Left cardiac atrium (tissue), 4 donors: ENCODE measurements around the gene SPON1. TPM values are rescaled to one million over a fixed set of nuclear protein-coding genes. Genes with fewer than 3 reads are reported as not detected.

Experiments
- ATAC-seq, 2 donors: fragments of 200-7000 bp; cut with Tn5 transposase; one replicate each; pipeline ENCODE4 v1.9.1; 2020; ENCODE audit warnings: mild to moderate bottlenecking in 2 of 2, moderate library complexity in 2 of 2
- DNase-seq: peaks from one replicate; pipeline ENCODE4 v3.0.0-alpha.2; 2020
- intact Hi-C, 2 donors: fragments of 100-400 bp; cut with DNase I; formaldehyde crosslinking; loops; one replicate each; pipeline versions ENCODE4 v1.14.1 to v1.15.1; 2022 to 2023
- total RNA-seq, 2 donors: library from RNA; stranded (reverse); fragmentation: NEBNext Ultra II Directional; extraction: Animal tissue kit (Norgen Biotek cat#: 25700); gene quantifications; one replicate each; pipeline ENCODE4 v1.2.1, GENCODE V29; 2021
- donor health status: DM: no; HTN: yes; CAD: no.
- donor health status: DM: no; HTN: yes; CAD: no; lungs with severe emphysema.
- donor health status: DM: yes; HTN: yes; CAD: no.
- donor health status: Dilated cardiomyopathy.

The SPON1 gene
- total RNA-seq, 2 donors from 2014 or later: 21.1 to 23.4 TPM

GRCh38 chr11:13941775-13942174 is 20.7 kb upstream of the SPON1 start:
- no peak for DNase-seq
- intact Hi-C loops: no loop called here
- ATAC-seq: no peak

GRCh38 chr11:13942378-13942777 is 20.1 kb upstream of the SPON1 start:
- ATAC-seq: no peak
- DNase-seq: no peak
- intact Hi-C loops: no loop called here

- ATAC-seq (no peak), DNase-seq (no peak)
- intact Hi-C loops: no loop called here
These were observed 19.5 kb upstream of the SPON1 start for GRCh38 chr11:13942971-13943381.

- no peak for DNase-seq
- no peak for ATAC-seq
- intact Hi-C loops: no loop called here
These were observed 18.5 kb upstream of the SPON1 start for GRCh38 chr11:13944016-13944415.

- no peak for DNase-seq
- peak in 1 of 2 donors; percentile 23 for ATAC-seq
- intact Hi-C loops: no loop called here
These were observed 17.6 kb upstream of the SPON1 start for GRCh38 chr11:13944911-13945425.

GRCh38 chr11:13947379-13947778 is 15.1 kb upstream of the SPON1 start:
- ATAC-seq (no peak), DNase-seq (no peak)
- intact Hi-C loops: no loop called here

- intact Hi-C loops: no loop called here
- DNase-seq (no peak), ATAC-seq (no peak)
These were observed 12.6 kb upstream of the SPON1 start for GRCh38 chr11:13949876-13950275.

GRCh38 chr11:13952221-13952620 is 10.3 kb upstream of the SPON1 start:
- ATAC-seq: no peak
- DNase-seq: no peak
- intact Hi-C loops: no loop called here

GRCh38 chr11:13952668-13953067 is 9.9 kb upstream of the SPON1 start:
- no peak for ATAC-seq
- no peak for DNase-seq
- intact Hi-C loops: no loop called here

GRCh38 chr11:13954591-13954990 is 7.9 kb upstream of the SPON1 start:
- intact Hi-C loops: loop anchor here in 1 of 2 donors (2.0 kb wide), 1 partner anchor 294 kb away; no protein-coding TSS in a partner anchor
- ATAC-seq: no peak
- DNase-seq: no peak

GRCh38 chr11:13955971-13956421 is 6.5 kb upstream of the SPON1 start:
- DNase-seq (peak; percentile 47), ATAC-seq (peak; percentile 53 to 73)
- intact Hi-C loops: loop anchor here (1.0 to 2.0 kb wide), 3 partner anchors 193 to 293 kb away; no protein-coding TSS in a partner anchor

- no peak for DNase-seq
- intact Hi-C loops: loop anchor here in 1 of 2 donors (1.0 to 2.0 kb wide), 2 partner anchors 192 to 292 kb away; no protein-coding TSS in a partner anchor
- no peak for ATAC-seq
These were observed 5.5 kb upstream of the SPON1 start for GRCh38 chr11:13956988-13957387.

GRCh38 chr11:13958641-13959400 is 3.7 kb upstream of the SPON1 start:
- intact Hi-C loops: no loop called here
- DNase-seq: no peak
- no peak for ATAC-seq

- DNase-seq (no peak), ATAC-seq (no peak)
- intact Hi-C loops: loop anchor here in 1 of 2 donors (10.0 kb wide), 1 partner anchor 183 kb away; no protein-coding TSS in a partner anchor
These were observed 343 bp upstream of the SPON1 start for GRCh38 chr11:13962198-13962561.

- DNase-seq (peak; percentile 42), ATAC-seq (peak; percentile 54 to 65)
- intact Hi-C loops: loop anchor here in 1 of 2 donors (10.0 kb wide), 1 partner anchor 181 kb away; no protein-coding TSS in a partner anchor
These were observed 836 bp downstream of the SPON1 start for GRCh38 chr11:13963169-13963948.

- intact Hi-C loops: loop anchor here in 1 of 2 donors (10.0 kb wide), 1 partner anchor 181 kb away; no protein-coding TSS in a partner anchor
- ATAC-seq (peak; percentile 68 to 69), DNase-seq (peak; percentile 46)
These were observed 1.6 kb downstream of the SPON1 start for GRCh38 chr11:13963949-13964770.

GRCh38 chr11:13964771-13965074 is 2.2 kb downstream of the SPON1 start:
- intact Hi-C loops: loop anchor here in 1 of 2 donors (10.0 kb wide), 1 partner anchor 180 kb away; no protein-coding TSS in a partner anchor
- DNase-seq (no peak), ATAC-seq (no peak)

- ATAC-seq: no peak
- intact Hi-C loops: loop anchor here in 1 of 2 donors (10.0 kb wide), 1 partner anchor 179 kb away; no protein-coding TSS in a partner anchor
- DNase-seq: no peak
These were observed 2.8 kb downstream of the SPON1 start for GRCh38 chr11:13965337-13965736.

GRCh38 chr11:13966013-13966412 is 3.5 kb downstream of the SPON1 start:
- DNase-seq: no peak
- intact Hi-C loops: loop anchor here in 1 of 2 donors (10.0 kb wide), 1 partner anchor 179 kb away; no protein-coding TSS in a partner anchor

More at GRCh38 chr11:13966013-13966412, 3.5 kb downstream of the SPON1 start:
- ATAC-seq: no peak
